Gastroesophageal sphincter (tissue), 3 donors: Measurements from ENCODE around the gene HTRA3.

ENCODE experiments used
- CTCF ChIP-seq, 4 experiments: fragments of 200-600 bp in 2 of 4; fragments of 450-650 bp in 2 of 4; sonication (generic) in 1 of 4; IDR thresholded peaks; one replicate each; pipeline ENCODE4 v1.5.1; 2017 to 2019; ENCODE audit warnings: antibody characterized with exemption in 4 of 4, mild to moderate bottlenecking in 2 of 4, moderate library complexity in 2 of 4
- EP300 ChIP-seq: sonication (generic); formaldehyde crosslinking; IDR thresholded peaks from one replicate; pipeline ENCODE4 v1.6.1; 2017; ENCODE audit warnings: antibody characterized with exemption, mild to moderate bottlenecking
- POLR2A ChIP-seq, 2 donors: fragments of 450-650 bp; IDR thresholded peaks; one replicate each; pipeline ENCODE4 v1.6.1; 2017; ENCODE audit warnings: antibody characterized with exemption in 2 of 2, mild to moderate bottlenecking in 2 of 2, moderate library complexity in 1 of 2
- POLR2AphosphoS5 ChIP-seq: sonication (generic); formaldehyde crosslinking; IDR thresholded peaks from one replicate; pipeline ENCODE4 v1.6.1; 2017; ENCODE audit warnings: antibody characterized with exemption

- no peak for TF ChIP-seq POLR2A (IDR thresholded peaks at IDR 0.05)
- TF ChIP-seq POLR2AphosphoS5, result no peak
- TF ChIP-seq CTCF (IDR thresholded peaks at IDR 0.05), result peak in 2 of 4 experiments; percentile 5 to 28
- no peak for TF ChIP-seq EP300
These were observed 36.4 kb downstream of the HTRA3 start for GRCh38 chr4:8305851-8306471.
